ENCODE results near the gene LARP7. TPM values are rescaled to one million over a fixed set of nuclear protein-coding genes. Genes with fewer than 3 reads are reported as not detected.

LARP7 gene
- total and polyA plus RNA-seq, 2 of the 8 experiments (the other 6 are each of a cell fraction or from before 2014, with no cell fraction given), result 9.3 to 38.3 TPM

DNA sequence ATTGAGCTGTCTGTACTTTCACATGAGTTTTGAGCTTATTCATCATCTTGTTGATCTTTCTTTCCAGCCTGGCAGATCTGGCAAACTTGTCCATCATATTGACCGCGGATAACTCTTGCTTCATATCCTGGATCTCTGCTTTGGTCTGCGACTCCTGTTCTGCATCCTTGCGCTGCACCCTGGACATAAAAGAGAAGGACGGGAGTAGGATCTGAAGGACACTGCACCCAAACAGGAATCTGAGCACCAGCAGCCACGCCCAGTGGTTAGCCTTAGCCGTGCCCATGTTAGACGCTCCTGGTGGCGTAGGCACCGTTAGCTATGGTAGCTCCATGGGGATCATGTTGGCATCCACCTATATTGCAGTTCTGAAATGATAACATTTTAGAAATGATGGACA lies 56.6 kb downstream of the LARP7 start:
- no peak overlapping the region for H3K4ac ChIP-seq (replicated peaks; ENCODE audit: insufficient read length, low read depth, low read length)
- H2BK15ac ChIP-seq (ENCODE audit: low read length), result no peak overlapping the region
- H3K4me3 ChIP-seq (ENCODE audit: extremely low read depth in 1 of 4, insufficient read depth in 2 of 4, low read depth in 3 of 4, low read length in 4 of 4), result no peak overlapping the region
- H3K23me2 ChIP-seq (ENCODE audit: low read depth, low read length), result no peaks in the 10 kb centered on the region
- TF ChIP-seq KDM1A (IDR thresholded peaks at IDR 0.05; ENCODE audit: borderline replicate concordance, low read length), result no peak
- TF ChIP-seq TAF7 (optimal IDR thresholded peaks at IDR 0.05; ENCODE audit: borderline replicate concordance, low read depth, low read length), result no peak
- H4K91ac ChIP-seq (replicated peaks; ENCODE audit: insufficient read length, low read length), result peak overlapping the region; percentile 4
- no peak overlapping the region for H3K18ac ChIP-seq (ENCODE audit: extremely low read depth, low read length)
- H2BK5ac ChIP-seq (ENCODE audit: low read depth, low read length), result no peak overlapping the region
- H3K4me1 ChIP-seq (replicated peaks in 1 of 4; ENCODE audit: control insufficient read depth in 3 of 4, insufficient read depth in 4 of 4, low read length in 3 of 4), result no peaks in the 10 kb centered on the region; a peak in 1 of 7 replicates
- H3K4me2 ChIP-seq (ENCODE audit: insufficient read depth in 1 of 2, low read depth in 2 of 2, low read length in 2 of 2), result no peak overlapping the region
- H3K23ac ChIP-seq (ENCODE audit: insufficient read length), result no peak overlapping the region
- no peak for FAIRE-seq
- no peaks in the 10 kb centered on the region for H3K9me3 ChIP-seq (ENCODE audit: insufficient read depth in 2 of 2, low read depth in 1 of 2, low read length in 1 of 2)
- H3K79me2 ChIP-seq (ENCODE audit: control insufficient read depth in 1 of 2, insufficient read depth in 2 of 2, low read length in 2 of 2), result no peaks in the 10 kb centered on the region
- no peak overlapping the region for H3K27ac ChIP-seq (ENCODE audit: low read depth, low read length)
- CTCF ChIA-PET (ENCODE audit: partially characterized antibody), result interaction anchor here (0.8 to 2.3 kb wide), 4 partner anchors 10 to 153 kb away, joined by 4 to 7 read pairs (median 4); no protein-coding TSS in a partner anchor
- no peak overlapping the region; the same call in 1 of the 2 replicates for H2AK5ac ChIP-seq (ENCODE audit: low read depth, low read length)
- H4K8ac ChIP-seq (ENCODE audit: extremely low read depth, insufficient read depth, low read length), result no peak overlapping the region
- H4K5ac ChIP-seq (ENCODE audit: insufficient read length, low read depth, low read length), result no peak overlapping the region
- POLR2A ChIA-PET (ENCODE audit: partially characterized antibody), result interaction anchor here (0.6 to 1.7 kb wide), 7 partner anchors 9 to 57 kb away, joined by 3 to 4 read pairs (median 4); no protein-coding TSS in a partner anchor
- H3K27me3 ChIP-seq (replicated peaks in 1 of 4; ENCODE audit: control insufficient read depth in 3 of 4, extremely low read depth in 1 of 4, insufficient read depth in 3 of 4, low read length in 3 of 4), result no peaks in the 10 kb centered on the region
- H3K56ac ChIP-seq (replicated peaks; ENCODE audit: insufficient read length, low read depth, low read length), result no peak overlapping the region
- DNase-seq (ENCODE audit: low read depth in 1 of 2, low spot score in 2 of 2), result peak in 1 of 2 experiments; percentile 34
- no peak overlapping the region for H2BK20ac ChIP-seq (ENCODE audit: low read length)
- H3K79me1 ChIP-seq (ENCODE audit: low read depth, low read length), result no peaks in the 10 kb centered on the region
- H3K36me3 ChIP-seq (ENCODE audit: control insufficient read depth in 2 of 4, insufficient read depth in 4 of 4, low read length in 3 of 4), result peaks cover 0 to 12% (median 0%) of the 10 kb centered on the region in 4 experiments; a peak in 3 of 8 replicates
- H2BK120ac ChIP-seq (replicated peaks; ENCODE audit: low read depth, low read length), result no peak overlapping the region
- H2AFZ ChIP-seq (ENCODE audit: low read length), result no peak overlapping the region
- no peak overlapping the region for H2BK12ac ChIP-seq (ENCODE audit: low read depth, low read length)
- no peak overlapping the region for H3K9ac ChIP-seq (replicated peaks in 1 of 4; ENCODE audit: extremely low read depth in 1 of 4, low read depth in 3 of 4, low read length in 3 of 4)
- no peaks in the 10 kb centered on the region for H4K20me1 ChIP-seq (replicated peaks in 1 of 2; ENCODE audit: control insufficient read depth in 1 of 2, insufficient read depth in 2 of 2, low read length in 2 of 2)
- no peak overlapping the region for H3K14ac ChIP-seq (ENCODE audit: insufficient read length)
- 96% methylated on average over 10 of the region's 10 CpGs; no CpG with 5 or more reads in 1 of the 2 experiments for WGBS, 2 experiments (ENCODE audit: extremely low coverage in 1 of 2, insufficient coverage in 1 of 2, insufficient read length in 1 of 2, insufficient replicate concordance in 2 of 2, low coverage in 1 of 2, low lambda C conversion rate in 2 of 2, missing lambda C conversion rate in 1 of 2)

Measured in H1 (cell line).